CD14-positive monocyte (primary cell): Measurements from ENCODE around the gene VARS1. TPM values are rescaled to one million over a fixed set of nuclear protein-coding genes. Genes with fewer than 3 reads are reported as not detected.

Experiments
- DNase-seq, 3 donors: peaks; one replicate each; pipeline ENCODE4 v3.0.0-alpha.2; 2011 to 2022
- H2AFZ ChIP-seq: 2 replicates; pipeline ENCODE4 v1.6.0; 2012; ENCODE audit warnings: mild to moderate bottlenecking, low read depth, low read length, inconsistent platforms; ENCODE audit not compliant: insufficient read depth, poor library complexity, severe bottlenecking
- H3K27ac ChIP-seq, 2 donors: 1 replicate in 1 of 2; 2 replicates in 1 of 2; pipeline ENCODE4 v1.5.1; 2012 to 2013; ENCODE audit warnings: low read length in 2 of 2, control low read depth in 1 of 2, inconsistent platforms in 1 of 2, low read depth in 1 of 2, mild to moderate bottlenecking in 1 of 2
- H3K27me3 ChIP-seq, 2 donors: one replicate each; pipeline versions ENCODE4 v1.6.0 to v1.6.1; 2011 to 2013; ENCODE audit warnings: low read length in 2 of 2; ENCODE audit not compliant: control insufficient read depth in 2 of 2, insufficient read depth in 2 of 2
- H3K36me3 ChIP-seq, 2 donors: replicated peaks in 1 of 2; 1 replicate in 1 of 2; 2 replicates in 1 of 2; pipeline versions ENCODE4 v1.5.1 to v1.6.1; 2012 to 2013; ENCODE audit warnings: low read length in 2 of 2, control low read depth in 1 of 2, inconsistent platforms in 1 of 2, mild to moderate bottlenecking in 1 of 2; ENCODE audit not compliant: insufficient read depth in 2 of 2, control insufficient read depth in 1 of 2
- H3K4me1 ChIP-seq, 2 donors: 1 replicate in 1 of 2; 2 replicates in 1 of 2; pipeline versions ENCODE4 v1.5.1 to v1.6.1; 2012 to 2013; ENCODE audit warnings: low read length in 2 of 2, control low read depth in 1 of 2, inconsistent platforms in 1 of 2, mild to moderate bottlenecking in 1 of 2, moderate library complexity in 1 of 2; ENCODE audit not compliant: insufficient read depth in 2 of 2, control insufficient read depth in 1 of 2
- H3K4me2 ChIP-seq: replicated peaks from 2 replicates; pipeline ENCODE3; 2012; ENCODE audit warnings: low read length, moderate library complexity, mild to moderate bottlenecking; ENCODE audit not compliant: poor library complexity, severe bottlenecking; ENCODE audit errors: extremely low read depth
- H3K4me3 ChIP-seq, 3 experiments: fragments of 200-600 bp in 1 of 3; sonication (generic) in 1 of 3; replicated peaks in 1 of 3; 1 replicate in 2 of 3; 2 replicates in 1 of 3; pipeline ENCODE4 v1.5.1; 2011 to 2013; ENCODE audit warnings: low read length in 3 of 3, mild to moderate bottlenecking in 3 of 3, control low read depth in 2 of 3, low read depth in 2 of 3, inconsistent platforms in 1 of 3, moderate library complexity in 1 of 3
- H3K79me2 ChIP-seq: 2 replicates; pipeline ENCODE4 v1.6.0; 2012; ENCODE audit warnings: mild to moderate bottlenecking, control low read depth, inconsistent platforms, low read length, moderate library complexity; ENCODE audit not compliant: insufficient read depth
- H3K9ac ChIP-seq: 2 replicates; pipeline ENCODE4 v1.6.0; 2017; ENCODE audit warnings: low read length, mild to moderate bottlenecking; ENCODE audit not compliant: insufficient read depth, poor library complexity, severe bottlenecking
- H3K9me3 ChIP-seq, 2 donors: replicated peaks in 1 of 2; 1 replicate in 1 of 2; 2 replicates in 1 of 2; pipeline versions ENCODE4 v1.5.1 to v1.6.1; 2012 to 2013; ENCODE audit warnings: low read length in 2 of 2, control low read depth in 1 of 2; ENCODE audit not compliant: control insufficient read depth in 1 of 2, insufficient read depth in 1 of 2
- H4K20me1 ChIP-seq: 2 replicates; pipeline ENCODE4 v1.6.0; 2012; ENCODE audit warnings: mild to moderate bottlenecking, low read length, control low read depth, moderate library complexity; ENCODE audit not compliant: insufficient read depth
- H3K27ac Mint-ChIP-seq, 7 donors: one replicate each; pipeline ENCODE4 v1.8.0; 2020; ENCODE audit warnings: mild to moderate bottlenecking in 7 of 7, mixed read lengths in 7 of 7, moderate library complexity in 6 of 7, inconsistent platforms in 2 of 7
- H3K27me3 Mint-ChIP-seq, 3 donors: one replicate each; pipeline ENCODE4 v1.8.0; 2021 to 2022; ENCODE audit warnings: low read depth in 3 of 3, mild to moderate bottlenecking in 3 of 3, mixed read lengths in 3 of 3, moderate library complexity in 3 of 3, inconsistent platforms in 1 of 3
- H3K36me3 Mint-ChIP-seq, 2 donors: one replicate each; pipeline ENCODE4 v1.8.0; 2020; ENCODE audit warnings: mixed read lengths in 2 of 2, inconsistent platforms in 1 of 2, mild to moderate bottlenecking in 1 of 2
- H3K4me1 Mint-ChIP-seq: one replicate; pipeline ENCODE4 v1.8.0; 2020; ENCODE audit warnings: mild to moderate bottlenecking, mixed read lengths
- H3K4me3 Mint-ChIP-seq, 2 donors: one replicate each; pipeline ENCODE4 v1.8.0; 2020; ENCODE audit warnings: mild to moderate bottlenecking in 2 of 2, mixed read lengths in 2 of 2, moderate library complexity in 1 of 2
- H3K9me3 Mint-ChIP-seq, 7 donors: one replicate each; pipeline ENCODE4 v1.8.0; 2020 to 2022; ENCODE audit warnings: mixed read lengths in 7 of 7, mild to moderate bottlenecking in 6 of 7, moderate library complexity in 6 of 7, inconsistent platforms in 2 of 7
- WGBS: methylation state at CpG from one replicate; pipeline ENCODE4 v1.1.5; 2013; ENCODE audit warnings: missing lambda C conversion rate; ENCODE audit not compliant: insufficient coverage; 5-methylcytosine and 5-hydroxymethylcytosine counted together
- intact Hi-C, 2 donors: fragments of 100-400 bp; cut with micrococcal nuclease; formaldehyde crosslinking; loops; one replicate each; pipeline versions ENCODE4 v1.15.0 to v1.15.1; 2023
- polyA plus RNA-seq, 3 donors: library from polyadenylated mRNA; depleted of rRNA in 1 of 3; unstranded in 2 of 3; stranded (reverse) in 1 of 3; fragments of 300-500 nt in 2 of 3; fragments of >200 nt in 1 of 3; fragmentation: Illumina TruSeq in 2 of 3; gene quantifications; 1 replicate in 2 of 3; 2 replicates in 1 of 3; pipeline ENCODE4 v1.2.3, GENCODE V29; 2012 to 2021
- TF ChIP-seq, protein P1 (sequence below): fragments of 200-600 bp; IDR thresholded peaks from one replicate; pipeline ENCODE4 v1.8.0; 2022; ENCODE audit warnings: antibody characterized with exemption, mild to moderate bottlenecking

Gene VARS1
- polyA plus RNA-seq, 3 donors: 22.2 to 28.9 (median 27.3) TPM

- Histone ChIP-seq H3K79me2 (no peaks in the 10 kb centered on the region), H3K9ac (no peak overlapping the region), H3K27me3 (no peaks in the 10 kb centered on the region), H3K27ac (no peak overlapping the region), H4K20me1 (no peaks in the 10 kb centered on the region), H3K4me2 (no peak overlapping the region), H3K36me3 (peaks cover 18 to 50% of the 10 kb centered on the region in 2 donors), H3K4me1 (no peaks in the 10 kb centered on the region), H3K9me3 (no peaks in the 10 kb centered on the region), H3K4me3 (no peak overlapping the region), H2AFZ (no peak overlapping the region)
- TF ChIP-seq, protein P1, sequence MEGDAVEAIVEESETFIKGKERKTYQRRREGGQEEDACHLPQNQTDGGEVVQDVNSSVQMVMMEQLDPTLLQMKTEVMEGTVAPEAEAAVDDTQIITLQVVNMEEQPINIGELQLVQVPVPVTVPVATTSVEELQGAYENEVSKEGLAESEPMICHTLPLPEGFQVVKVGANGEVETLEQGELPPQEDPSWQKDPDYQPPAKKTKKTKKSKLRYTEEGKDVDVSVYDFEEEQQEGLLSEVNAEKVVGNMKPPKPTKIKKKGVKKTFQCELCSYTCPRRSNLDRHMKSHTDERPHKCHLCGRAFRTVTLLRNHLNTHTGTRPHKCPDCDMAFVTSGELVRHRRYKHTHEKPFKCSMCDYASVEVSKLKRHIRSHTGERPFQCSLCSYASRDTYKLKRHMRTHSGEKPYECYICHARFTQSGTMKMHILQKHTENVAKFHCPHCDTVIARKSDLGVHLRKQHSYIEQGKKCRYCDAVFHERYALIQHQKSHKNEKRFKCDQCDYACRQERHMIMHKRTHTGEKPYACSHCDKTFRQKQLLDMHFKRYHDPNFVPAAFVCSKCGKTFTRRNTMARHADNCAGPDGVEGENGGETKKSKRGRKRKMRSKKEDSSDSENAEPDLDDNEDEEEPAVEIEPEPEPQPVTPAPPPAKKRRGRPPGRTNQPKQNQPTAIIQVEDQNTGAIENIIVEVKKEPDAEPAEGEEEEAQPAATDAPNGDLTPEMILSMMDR: no peak
- WGBS: 100% methylated on average over 1 of the region's 5 CpGs
- intact Hi-C loops: no loop called here
- Mint-ChIP-seq H3K27me3 (peaks cover 1 to 4% (median 1%) of the 10 kb centered on the region in 3 donors), H3K4me1 (no peaks in the 10 kb centered on the region), H3K27ac (peak overlapping the region in 3 of 7 donors; percentile 10 to 54 (median 37)), H3K9me3 (no peaks in the 10 kb centered on the region), H3K36me3 (peaks cover 37 to 56% of the 10 kb centered on the region in 2 donors), H3K4me3 (no peak overlapping the region)
- no peak for DNase-seq
Observed at GRCh38 chr6:31760790-31761189, 34.8 kb downstream of the VARS1 start.

DNA sequence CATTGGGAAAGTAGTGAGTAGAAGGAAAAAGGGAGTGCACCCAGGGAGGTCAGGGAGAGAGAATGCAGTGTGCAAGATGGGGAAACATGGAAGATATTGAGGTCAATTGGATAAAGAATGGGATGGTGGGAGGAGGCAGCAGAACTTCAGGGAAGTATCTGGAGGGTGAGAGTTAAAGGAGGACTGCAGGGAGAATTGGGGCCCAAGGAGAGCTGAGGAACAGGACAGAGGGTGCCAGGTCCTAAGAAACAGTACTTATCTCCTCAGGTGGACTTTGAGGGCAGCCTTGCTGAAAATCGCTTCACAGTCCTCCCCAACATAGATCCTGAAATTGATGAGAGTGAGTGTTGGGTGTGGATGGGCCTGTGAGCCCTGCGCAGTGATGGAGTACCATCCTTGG is 37.3 kb downstream of the VARS1 start:
- intact Hi-C loops: no loop called here
- Histone ChIP-seq H4K20me1 (no peaks in the 10 kb centered on the region), H3K4me3 (no peak overlapping the region), H3K9ac (no peak overlapping the region), H3K27me3 (no peaks in the 10 kb centered on the region), H3K9me3 (no peaks in the 10 kb centered on the region), H3K4me2 (no peak overlapping the region), H3K27ac (no peak overlapping the region), H3K36me3 (peaks cover 18 to 50% of the 10 kb centered on the region in 2 donors), H3K4me1 (no peaks in the 10 kb centered on the region), H2AFZ (no peak overlapping the region), H3K79me2 (no peaks in the 10 kb centered on the region)
- no peak overlapping the region for H3K27ac Mint-ChIP-seq
- 100% methylated on average over 1 of the region's 2 CpGs for WGBS
- H3K4me3 Mint-ChIP-seq: no peak overlapping the region
- H3K9me3 Mint-ChIP-seq: no peaks in the 10 kb centered on the region
- no peaks in the 10 kb centered on the region for H3K4me1 Mint-ChIP-seq
- TF ChIP-seq, protein P1: no peak
- peaks cover 0 to 1% (median 0%) of the 10 kb centered on the region in 3 donors for H3K27me3 Mint-ChIP-seq
- peaks cover 34 to 48% of the 10 kb centered on the region in 2 donors for H3K36me3 Mint-ChIP-seq
- no peak for DNase-seq
